ENCODE measurements around the gene LAMC3.

LAMC3 gene

GRCh38 chr9:130970855-130971254, 38.1 kb upstream of the LAMC3 start:
- WGBS, 2 experiments (ENCODE audit: insufficient coverage in 2 of 2): 62 to 83% methylated on average over 1 to 3 of the region's 3 CpGs
- H3K36me3 ChIP-seq (ENCODE audit: control insufficient read depth, insufficient read depth, low read length): no peaks in the 10 kb centered on the region
- no peaks in the 10 kb centered on the region for H3K9me3 ChIP-seq (ENCODE audit: control insufficient read depth, low read length)
- H3K27ac ChIP-seq (ENCODE audit: low read depth, low read length, severe bottlenecking): no peak overlapping the region
- H3K4me3 ChIP-seq (ENCODE audit: extremely low read depth, insufficient read depth, low read length, poor library complexity, severe bottlenecking): no peak overlapping the region
- no peaks in the 10 kb centered on the region for H3K4me1 ChIP-seq (ENCODE audit: control insufficient read depth, insufficient read depth, low read length, poor library complexity, severe bottlenecking)

GRCh38 chr9:130971294-130971849, 37.6 kb upstream of the LAMC3 start:
- no peaks in the 10 kb centered on the region for H3K4me1 ChIP-seq (ENCODE audit: control insufficient read depth, insufficient read depth, low read length, poor library complexity, severe bottlenecking)
- H3K4me3 ChIP-seq (ENCODE audit: extremely low read depth, insufficient read depth, low read length, poor library complexity, severe bottlenecking): no peak overlapping the region
- 82 to 87% methylated on average over 8 to 10 of the region's 12 CpGs for WGBS, 2 experiments (ENCODE audit: insufficient coverage in 2 of 2)
- H3K36me3 ChIP-seq (ENCODE audit: control insufficient read depth, insufficient read depth, low read length): no peaks in the 10 kb centered on the region
- no peaks in the 10 kb centered on the region for H3K9me3 ChIP-seq (ENCODE audit: control insufficient read depth, low read length)
- no peak overlapping the region for H3K27ac ChIP-seq (ENCODE audit: low read depth, low read length, severe bottlenecking)

- Histone ChIP-seq H3K27ac (ENCODE audit: low read depth, low read length, severe bottlenecking) (no peak overlapping the region), H3K4me1 (ENCODE audit: control insufficient read depth, insufficient read depth, low read length, poor library complexity, severe bottlenecking) (no peaks in the 10 kb centered on the region), H3K4me3 (ENCODE audit: extremely low read depth, insufficient read depth, low read length, poor library complexity, severe bottlenecking) (no peak overlapping the region), H3K36me3 (ENCODE audit: control insufficient read depth, insufficient read depth, low read length) (no peaks in the 10 kb centered on the region), H3K9me3 (ENCODE audit: control insufficient read depth, low read length) (no peaks in the 10 kb centered on the region)
- WGBS, 2 experiments (ENCODE audit: insufficient coverage in 2 of 2): 91 to 94% methylated on average over 3 to 4 of the region's 6 CpGs
Observed at GRCh38 chr9:130972277-130972956, 36.6 kb upstream of the LAMC3 start.

- whole genome bisulfite sequencing, 2 experiments (ENCODE audit: insufficient coverage in 2 of 2): 89 to 92% methylated on average over 18 to 19 of the region's 19 CpGs
Observed at GRCh38 chr9:130972957-130973685, 35.9 kb upstream of the LAMC3 start.

GRCh38 chr9:130973686-130974281, 35.2 kb upstream of the LAMC3 start:
- 82 to 84% methylated on average over 20 to 21 of the region's 21 CpGs for WGBS, 2 experiments (ENCODE audit: insufficient coverage in 2 of 2)
- Histone ChIP-seq H3K9me3 (ENCODE audit: control insufficient read depth, low read length) (no peaks in the 10 kb centered on the region), H3K27ac (ENCODE audit: low read depth, low read length, severe bottlenecking) (no peak overlapping the region), H3K36me3 (ENCODE audit: control insufficient read depth, insufficient read depth, low read length) (no peaks in the 10 kb centered on the region), H3K4me1 (ENCODE audit: control insufficient read depth, insufficient read depth, low read length, poor library complexity, severe bottlenecking) (no peaks in the 10 kb centered on the region), H3K4me3 (ENCODE audit: extremely low read depth, insufficient read depth, low read length, poor library complexity, severe bottlenecking) (no peak overlapping the region)

More at GRCh38 chr9:130972957-130973685, 35.9 kb upstream of the LAMC3 start:
- H3K4me1 ChIP-seq (ENCODE audit: control insufficient read depth, insufficient read depth, low read length, poor library complexity, severe bottlenecking): no peaks in the 10 kb centered on the region
- no peak overlapping the region for H3K4me3 ChIP-seq (ENCODE audit: extremely low read depth, insufficient read depth, low read length, poor library complexity, severe bottlenecking)
- no peaks in the 10 kb centered on the region for H3K9me3 ChIP-seq (ENCODE audit: control insufficient read depth, low read length)
- H3K36me3 ChIP-seq (ENCODE audit: control insufficient read depth, insufficient read depth, low read length): no peaks in the 10 kb centered on the region
- H3K27ac ChIP-seq (ENCODE audit: low read depth, low read length, severe bottlenecking): no peak overlapping the region

- WGBS, 2 experiments (ENCODE audit: insufficient coverage in 2 of 2): 86 to 100% methylated on average over 2 to 3 of the region's 5 CpGs
- Histone ChIP-seq H3K27ac (ENCODE audit: low read depth, low read length, severe bottlenecking) (no peak overlapping the region), H3K4me3 (ENCODE audit: extremely low read depth, insufficient read depth, low read length, poor library complexity, severe bottlenecking) (no peak overlapping the region)
Observed at GRCh38 chr9:130974697-130975096, 34.3 kb upstream of the LAMC3 start.

GRCh38 chr9:130975156-130975555, 33.8 kb upstream of the LAMC3 start:
- Histone ChIP-seq H3K4me1 (ENCODE audit: control insufficient read depth, insufficient read depth, low read length, poor library complexity, severe bottlenecking) (no peaks in the 10 kb centered on the region), H3K9me3 (ENCODE audit: control insufficient read depth, low read length) (no peaks in the 10 kb centered on the region), H3K4me3 (ENCODE audit: extremely low read depth, insufficient read depth, low read length, poor library complexity, severe bottlenecking) (no peak overlapping the region), H3K36me3 (ENCODE audit: control insufficient read depth, insufficient read depth, low read length) (no peaks in the 10 kb centered on the region), H3K27ac (ENCODE audit: low read depth, low read length, severe bottlenecking) (no peak overlapping the region)
- WGBS, 2 experiments (ENCODE audit: insufficient coverage in 2 of 2): 84 to 100% methylated on average over 2 to 4 of the region's 5 CpGs

More at GRCh38 chr9:130974697-130975096, 34.3 kb upstream of the LAMC3 start:
- no peaks in the 10 kb centered on the region for H3K4me1 ChIP-seq (ENCODE audit: control insufficient read depth, insufficient read depth, low read length, poor library complexity, severe bottlenecking)
- no peaks in the 10 kb centered on the region for H3K9me3 ChIP-seq (ENCODE audit: control insufficient read depth, low read length)
- no peaks in the 10 kb centered on the region for H3K36me3 ChIP-seq (ENCODE audit: control insufficient read depth, insufficient read depth, low read length)

GRCh38 chr9:130975932-130976841, 32.8 kb upstream of the LAMC3 start:
- Histone ChIP-seq H3K4me1 (ENCODE audit: control insufficient read depth, insufficient read depth, low read length, poor library complexity, severe bottlenecking) (no peaks in the 10 kb centered on the region), H3K9me3 (ENCODE audit: control insufficient read depth, low read length) (no peaks in the 10 kb centered on the region), H3K36me3 (ENCODE audit: control insufficient read depth, insufficient read depth, low read length) (no peaks in the 10 kb centered on the region), H3K4me3 (ENCODE audit: extremely low read depth, insufficient read depth, low read length, poor library complexity, severe bottlenecking) (no peak overlapping the region), H3K27ac (ENCODE audit: low read depth, low read length, severe bottlenecking) (no peak overlapping the region)
- WGBS, 2 experiments (ENCODE audit: insufficient coverage in 2 of 2): 94 to 98% methylated on average over 9 to 12 of the region's 13 CpGs

- H3K9me3 ChIP-seq (ENCODE audit: control insufficient read depth, low read length): no peaks in the 10 kb centered on the region
- no peaks in the 10 kb centered on the region for H3K36me3 ChIP-seq (ENCODE audit: control insufficient read depth, insufficient read depth, low read length)
- no peaks in the 10 kb centered on the region for H3K4me1 ChIP-seq (ENCODE audit: control insufficient read depth, insufficient read depth, low read length, poor library complexity, severe bottlenecking)
- no peak overlapping the region for H3K27ac ChIP-seq (ENCODE audit: low read depth, low read length, severe bottlenecking)
- WGBS, 2 experiments (ENCODE audit: insufficient coverage in 2 of 2): 77 to 87% methylated on average over 12 to 16 of the region's 16 CpGs
- no peak overlapping the region for H3K4me3 ChIP-seq (ENCODE audit: extremely low read depth, insufficient read depth, low read length, poor library complexity, severe bottlenecking)
Observed at GRCh38 chr9:130977811-130978221, 31.2 kb upstream of the LAMC3 start.

Measured in mesodermal cell (in vitro differentiated cells).